KMS-11 (cell line): Measurements from ENCODE around the gene PPP1R3C.

Source experiments
- H2AFZ ChIP-seq: fragments of 200-600 bp; sonication (generic); 2 replicates; pipeline ENCODE4 v1.6.1; 2016; ENCODE audit warnings: antibody characterized with exemption, mixed run types, low read depth
- H3K27ac ChIP-seq: fragments of 200-600 bp; sonication (generic); 2 replicates; pipeline ENCODE4 v1.6.1; 2016; ENCODE audit warnings: mild to moderate bottlenecking, mixed run types
- H3K27me3 ChIP-seq: fragments of 200-600 bp; sonication (generic); 2 replicates; pipeline ENCODE4 v1.6.1; 2017; ENCODE audit warnings: mild to moderate bottlenecking, low read depth, mixed run types, moderate library complexity; ENCODE audit not compliant: insufficient read depth
- H3K36me3 ChIP-seq: fragments of 200-600 bp; sonication (generic); 2 replicates; pipeline ENCODE4 v1.6.1; 2017; ENCODE audit warnings: mild to moderate bottlenecking, mixed run types; ENCODE audit not compliant: insufficient read depth
- H3K4me1 ChIP-seq: fragments of 200-600 bp; sonication (generic); 2 replicates; pipeline ENCODE4 v1.6.1; 2016; ENCODE audit warnings: mild to moderate bottlenecking, low read depth, mixed run types; ENCODE audit not compliant: poor library complexity, severe bottlenecking
- H3K4me2 ChIP-seq: fragments of 200-600 bp; sonication (generic); 2 replicates; pipeline ENCODE4 v1.7.0; 2016; ENCODE audit warnings: mild to moderate bottlenecking, mixed run types
- H3K4me3 ChIP-seq: fragments of 200-600 bp; sonication (generic); IDR thresholded peaks from 2 replicates; pipeline ENCODE4 v1.6.1; 2017; ENCODE audit warnings: low read depth, low read length, mixed read lengths; ENCODE audit not compliant: insufficient read depth
- H3K79me2 ChIP-seq: fragments of 200-600 bp; sonication (generic); 2 replicates; pipeline ENCODE4 v1.6.1; 2016; ENCODE audit warnings: low read depth, mixed run types; ENCODE audit not compliant: insufficient read depth
- H3K9ac ChIP-seq: fragments of 200-600 bp; sonication (generic); 2 replicates; pipeline ENCODE4 v1.6.1; 2016; ENCODE audit warnings: mild to moderate bottlenecking, mixed run types
- H4K20me1 ChIP-seq: fragments of 200-600 bp; sonication (generic); 2 replicates; pipeline ENCODE4 v1.6.1; 2016; ENCODE audit warnings: mild to moderate bottlenecking, mixed run types; ENCODE audit not compliant: insufficient read depth
- CTCF ChIP-seq: fragments of 200-600 bp; sonication (generic); conservative IDR thresholded peaks from 2 replicates; pipeline ENCODE4 v1.6.1; 2017; ENCODE audit warnings: low read depth, mild to moderate bottlenecking, antibody characterized with exemption, low read length, moderate library complexity, mixed read lengths

PPP1R3C gene

GRCh38 chr10:91607646-91608403, 25.0 kb downstream of the PPP1R3C start:
- H2AFZ ChIP-seq = no peak overlapping the region

GRCh38 chr10:91605968-91606367, 26.9 kb downstream of the PPP1R3C start:
- H3K4me3 ChIP-seq = no peak overlapping the region
- H3K9ac ChIP-seq = no peak overlapping the region
- H3K4me2 ChIP-seq = no peak overlapping the region
- no peak overlapping the region for H2AFZ ChIP-seq
- TF ChIP-seq CTCF = no peak
- no peaks in the 10 kb centered on the region for H4K20me1 ChIP-seq
- no peaks in the 10 kb centered on the region for H3K36me3 ChIP-seq
- no peaks in the 10 kb centered on the region for H3K79me2 ChIP-seq
- H3K27me3 ChIP-seq = no peaks in the 10 kb centered on the region
- no peaks in the 10 kb centered on the region for H3K4me1 ChIP-seq
- H3K27ac ChIP-seq = no peak overlapping the region

More at GRCh38 chr10:91607646-91608403, 25.0 kb downstream of the PPP1R3C start:
- Histone ChIP-seq H3K36me3 (no peaks in the 10 kb centered on the region), H3K27ac (no peak overlapping the region), H3K4me1 (no peaks in the 10 kb centered on the region), H3K79me2 (no peaks in the 10 kb centered on the region), H4K20me1 (no peaks in the 10 kb centered on the region), H3K9ac (no peak overlapping the region), H3K4me2 (no peak overlapping the region), H3K27me3 (no peaks in the 10 kb centered on the region), H3K4me3 (no peak overlapping the region)
- no peak for TF ChIP-seq CTCF

GRCh38 chr10:91604553-91605534, 28.0 kb downstream of the PPP1R3C start:
- no peak overlapping the region for H3K27ac ChIP-seq
- H3K27me3 ChIP-seq = no peaks in the 10 kb centered on the region
- no peaks in the 10 kb centered on the region for H3K79me2 ChIP-seq
- no peaks in the 10 kb centered on the region for H3K36me3 ChIP-seq
- H3K4me3 ChIP-seq = no peak overlapping the region
- no peaks in the 10 kb centered on the region for H3K4me1 ChIP-seq
- H3K4me2 ChIP-seq = no peak overlapping the region
- no peaks in the 10 kb centered on the region for H4K20me1 ChIP-seq
- H2AFZ ChIP-seq = no peak overlapping the region
- TF ChIP-seq CTCF = no peak
- H3K9ac ChIP-seq = no peak overlapping the region

GRCh38 chr10:91603931-91604331, 28.9 kb downstream of the PPP1R3C start:
- H3K9ac ChIP-seq = no peak overlapping the region
- H3K4me3 ChIP-seq = no peak overlapping the region
- no peaks in the 10 kb centered on the region for H3K79me2 ChIP-seq
- H4K20me1 ChIP-seq = no peaks in the 10 kb centered on the region
- no peak overlapping the region for H3K27ac ChIP-seq
- H3K4me1 ChIP-seq = no peaks in the 10 kb centered on the region
- H2AFZ ChIP-seq = no peak overlapping the region
- H3K4me2 ChIP-seq = no peak overlapping the region
- H3K27me3 ChIP-seq = no peaks in the 10 kb centered on the region
- no peak for TF ChIP-seq CTCF
- no peaks in the 10 kb centered on the region for H3K36me3 ChIP-seq
